Neural cell (in vitro differentiated cells): ENCODE data around the gene FAM83F. TPM values are rescaled to one million over a fixed set of nuclear protein-coding genes. Genes with fewer than 3 reads are reported as not detected.

Experiments
- H2AFZ ChIP-seq: fragments of 200-600, 300-800 bp; sonication (generic), shearing (Covaris generic); 2 replicates; pipeline ENCODE4 v1.6.0; 2014; ENCODE audit warnings: low read depth, mild to moderate bottlenecking, antibody characterized with exemption, low read length, moderate library complexity
- H3F3A ChIP-seq: fragments of 200-600 bp; shearing (Covaris generic); 2 replicates; pipeline ENCODE4 v1.6.1; 2016; ENCODE audit warnings: mild to moderate bottlenecking, moderate library complexity, mixed read lengths, antibody characterized with exemption, low read length; ENCODE audit not compliant: insufficient read depth, poor library complexity, severe bottlenecking
- H3K27ac ChIP-seq: fragments of 200-600, 300-800 bp; sonication (generic), shearing (Covaris generic); 2 replicates; pipeline ENCODE4 v1.5.1; 2014; ENCODE audit warnings: mild to moderate bottlenecking, low read length, moderate library complexity
- H3K27me3 ChIP-seq: fragments of 300-800, 200-600 bp; sonication (generic), shearing (Covaris generic); 2 replicates; pipeline ENCODE4 v1.6.0; 2014; ENCODE audit warnings: mild to moderate bottlenecking, low read depth, low read length, moderate library complexity; ENCODE audit not compliant: insufficient read depth
- H3K36me3 ChIP-seq: fragments of 300-800, 200-600 bp; sonication (generic), shearing (Covaris generic); 2 replicates; pipeline ENCODE4 v1.5.1; 2014; ENCODE audit warnings: mild to moderate bottlenecking, antibody characterized with exemption, low read length, moderate library complexity; ENCODE audit not compliant: insufficient read depth
- H3K4me2 ChIP-seq: fragments of 300-800, 200-600 bp; sonication (generic), shearing (Covaris generic); 2 replicates; pipeline ENCODE4 v1.6.0; 2014; ENCODE audit warnings: mild to moderate bottlenecking, low read length
- H3K4me3 ChIP-seq: fragments of 300-800, 200-600 bp; sonication (generic), shearing (Covaris generic); 2 replicates; pipeline ENCODE4 v1.5.1; 2014; ENCODE audit warnings: mild to moderate bottlenecking, low read length, moderate library complexity
- H3K79me2 ChIP-seq: fragments of 200-600 bp; shearing (Covaris generic); replicated peaks from 2 replicates; pipeline ENCODE4 v1.6.0; 2014; ENCODE audit warnings: mild to moderate bottlenecking, low read length, moderate library complexity; ENCODE audit not compliant: insufficient read depth
- H3K9ac ChIP-seq: fragments of 300-800, 200-600 bp; sonication (generic), shearing (Covaris generic); 2 replicates; pipeline ENCODE4 v1.6.1; 2016; ENCODE audit warnings: mild to moderate bottlenecking, low read length, mixed read lengths
- H3K9me2 ChIP-seq: fragments of 200-600 bp; shearing (Covaris generic); 2 replicates; pipeline ENCODE4 v1.6.1; 2016; ENCODE audit warnings: mild to moderate bottlenecking, low read length, mixed read lengths; ENCODE audit not compliant: insufficient read depth
- H3K9me3 ChIP-seq: fragments of 200-600, 300-800 bp; sonication (generic), shearing (Covaris generic); 2 replicates; pipeline ENCODE4 v1.6.1; 2016; ENCODE audit warnings: mild to moderate bottlenecking, mixed run types, low read length, moderate library complexity, mixed read lengths
- H4K20me1 ChIP-seq: fragments of 200-600 bp; shearing (Covaris generic); 2 replicates; pipeline ENCODE4 v1.6.1; 2016; ENCODE audit warnings: mild to moderate bottlenecking, mixed run types; ENCODE audit not compliant: insufficient read depth
- EP300 ChIP-seq: fragments of 450-650 bp; conservative IDR thresholded peaks from 2 replicates; pipeline ENCODE4 v1.6.1; 2014; ENCODE audit warnings: antibody characterized with exemption, mild to moderate bottlenecking, moderate library complexity; ENCODE audit not compliant: poor library complexity, severe bottlenecking
- EZH2 ChIP-seq: fragments of 200-600, 300-800 bp; shearing (Covaris generic), sonication (generic); IDR thresholded peaks from 2 replicates; pipeline ENCODE4 v1.6.1; 2014; ENCODE audit warnings: antibody characterized with exemption, low read length, borderline replicate concordance, mild to moderate bottlenecking; ENCODE audit not compliant: insufficient read depth, poor library complexity, severe bottlenecking
- MXI1 ChIP-seq: fragments of 450-650 bp; conservative IDR thresholded peaks from 2 replicates; pipeline ENCODE4 v1.6.1; 2014; ENCODE audit warnings: antibody characterized with exemption, mild to moderate bottlenecking; ENCODE audit not compliant: poor library complexity, severe bottlenecking
- POLR2AphosphoS5 ChIP-seq: IDR thresholded peaks from 2 replicates; pipeline ENCODE4 v1.6.1; 2012
- RAD21 ChIP-seq: fragments of 450-650 bp; conservative IDR thresholded peaks from 2 replicates; pipeline ENCODE4 v1.6.1; 2014; ENCODE audit warnings: antibody characterized with exemption, mild to moderate bottlenecking, moderate library complexity
- REST ChIP-seq: IDR thresholded peaks from 2 replicates; pipeline ENCODE4 v1.6.1; 2012; ENCODE audit warnings: borderline replicate concordance
- SMC3 ChIP-seq: fragments of 450-650 bp; conservative IDR thresholded peaks from 2 replicates; pipeline ENCODE4 v1.6.1; 2014; ENCODE audit warnings: antibody characterized with exemption, mild to moderate bottlenecking, moderate library complexity; ENCODE audit not compliant: poor library complexity
- TAF1 ChIP-seq: IDR thresholded peaks from 2 replicates; pipeline ENCODE4 v1.6.1; 2012; ENCODE audit warnings: low read depth
- polyA plus RNA-seq: library from polyadenylated mRNA; depleted of rRNA; stranded (reverse); fragments of >200 nt; gene quantifications from 2 replicates; pipeline ENCODE4 v1.2.3, GENCODE V29; 2014
- TF ChIP-seq, protein P1 (sequence below): fragments of 450-650 bp; IDR thresholded peaks from 2 replicates; pipeline ENCODE4 v1.5.1; 2014; ENCODE audit warnings: antibody characterized with exemption, mild to moderate bottlenecking, moderate library complexity; ENCODE audit not compliant: poor library complexity, severe bottlenecking

The FAM83F gene
- polyA plus RNA-seq, 1 donor from 2014 or later = 0.42 TPM

DNA sequence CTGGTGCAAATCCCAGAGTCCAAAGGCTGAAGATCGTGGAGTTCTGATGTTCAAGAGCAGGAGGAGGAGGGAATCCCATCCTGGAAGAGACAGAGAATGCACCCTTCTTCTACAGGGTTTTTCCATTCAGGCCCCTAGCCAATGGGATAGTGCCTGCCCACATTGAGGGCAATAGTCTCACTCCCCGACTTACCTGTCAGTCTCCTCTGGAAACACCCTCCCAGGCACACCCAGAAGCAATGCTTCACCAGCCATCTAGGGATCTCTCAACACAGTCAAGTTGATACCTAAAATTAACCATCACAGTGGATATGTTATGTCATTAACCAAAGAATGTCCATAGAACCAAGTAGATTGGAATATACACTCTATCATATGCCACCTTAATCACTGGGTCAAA, 72.9 kb downstream of the FAM83F start:
- H3K36me3 ChIP-seq = no peaks in the 10 kb centered on the region

GRCh38 chr22:40070701-40071100, 75.9 kb downstream of the FAM83F start:
- Histone ChIP-seq H3F3A (no peaks in the 10 kb centered on the region), H4K20me1 (no peaks in the 10 kb centered on the region), H3K36me3 (no peaks in the 10 kb centered on the region), H3K9ac (no peak overlapping the region), H3K4me3 (no peak overlapping the region), H3K9me2 (no peaks in the 10 kb centered on the region), H3K27me3 (no peaks in the 10 kb centered on the region), H3K4me2 (no peak overlapping the region), H3K9me3 (no peaks in the 10 kb centered on the region), H3K79me2 (peaks cover 5% of the 10 kb centered on the region), H3K27ac (no peak overlapping the region), H2AFZ (no peak overlapping the region)
- TF ChIP-seq, protein P1, sequence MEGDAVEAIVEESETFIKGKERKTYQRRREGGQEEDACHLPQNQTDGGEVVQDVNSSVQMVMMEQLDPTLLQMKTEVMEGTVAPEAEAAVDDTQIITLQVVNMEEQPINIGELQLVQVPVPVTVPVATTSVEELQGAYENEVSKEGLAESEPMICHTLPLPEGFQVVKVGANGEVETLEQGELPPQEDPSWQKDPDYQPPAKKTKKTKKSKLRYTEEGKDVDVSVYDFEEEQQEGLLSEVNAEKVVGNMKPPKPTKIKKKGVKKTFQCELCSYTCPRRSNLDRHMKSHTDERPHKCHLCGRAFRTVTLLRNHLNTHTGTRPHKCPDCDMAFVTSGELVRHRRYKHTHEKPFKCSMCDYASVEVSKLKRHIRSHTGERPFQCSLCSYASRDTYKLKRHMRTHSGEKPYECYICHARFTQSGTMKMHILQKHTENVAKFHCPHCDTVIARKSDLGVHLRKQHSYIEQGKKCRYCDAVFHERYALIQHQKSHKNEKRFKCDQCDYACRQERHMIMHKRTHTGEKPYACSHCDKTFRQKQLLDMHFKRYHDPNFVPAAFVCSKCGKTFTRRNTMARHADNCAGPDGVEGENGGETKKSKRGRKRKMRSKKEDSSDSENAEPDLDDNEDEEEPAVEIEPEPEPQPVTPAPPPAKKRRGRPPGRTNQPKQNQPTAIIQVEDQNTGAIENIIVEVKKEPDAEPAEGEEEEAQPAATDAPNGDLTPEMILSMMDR = no peak
- TF ChIP-seq EP300 (no peak), EZH2 (no peak), TAF1 (no peak), POLR2AphosphoS5 (no peak), REST (no peak), RAD21 (no peak), MXI1 (no peak)

More for the DNA sequence above, 72.9 kb downstream of the FAM83F start:
- H3K79me2 ChIP-seq = peaks cover 6% of the 10 kb centered on the region
- no peak overlapping the region for H3K9ac ChIP-seq
- H3K4me2 ChIP-seq = no peak overlapping the region
- no peaks in the 10 kb centered on the region for H3K27me3 ChIP-seq
- TF ChIP-seq TAF1 (no peak), SMC3 (no peak), REST (no peak), EP300 (no peak), MXI1 (no peak), POLR2AphosphoS5 (no peak), RAD21 (no peak), EZH2 (no peak)
- TF ChIP-seq, protein P1 = no peak
- H3K27ac ChIP-seq = no peak overlapping the region
- no peaks in the 10 kb centered on the region for H3F3A ChIP-seq
- no peaks in the 10 kb centered on the region for H3K9me3 ChIP-seq
- no peak overlapping the region for H3K4me3 ChIP-seq
- no peaks in the 10 kb centered on the region for H3K9me2 ChIP-seq
- H2AFZ ChIP-seq = no peak overlapping the region
- H4K20me1 ChIP-seq = no peaks in the 10 kb centered on the region
